Neural cell (in vitro differentiated cells): ENCODE data around the gene COL3A1. TPM values are rescaled to one million over a fixed set of nuclear protein-coding genes. Genes with fewer than 3 reads are reported as not detected.

ENCODE experiments used
- H2AFZ ChIP-seq: fragments of 200-600, 300-800 bp; sonication (generic), shearing (Covaris generic); 2 replicates; pipeline ENCODE4 v1.6.0; 2014; ENCODE audit warnings: low read depth, mild to moderate bottlenecking, antibody characterized with exemption, low read length, moderate library complexity
- H3F3A ChIP-seq: fragments of 200-600 bp; shearing (Covaris generic); 2 replicates; pipeline ENCODE4 v1.6.1; 2016; ENCODE audit warnings: mild to moderate bottlenecking, moderate library complexity, mixed read lengths, antibody characterized with exemption, low read length; ENCODE audit not compliant: insufficient read depth, poor library complexity, severe bottlenecking
- H3K27ac ChIP-seq: fragments of 200-600, 300-800 bp; sonication (generic), shearing (Covaris generic); 2 replicates; pipeline ENCODE4 v1.5.1; 2014; ENCODE audit warnings: mild to moderate bottlenecking, low read length, moderate library complexity
- H3K27me3 ChIP-seq: fragments of 300-800, 200-600 bp; sonication (generic), shearing (Covaris generic); 2 replicates; pipeline ENCODE4 v1.6.0; 2014; ENCODE audit warnings: mild to moderate bottlenecking, low read depth, low read length, moderate library complexity; ENCODE audit not compliant: insufficient read depth
- H3K36me3 ChIP-seq: fragments of 300-800, 200-600 bp; sonication (generic), shearing (Covaris generic); 2 replicates; pipeline ENCODE4 v1.5.1; 2014; ENCODE audit warnings: mild to moderate bottlenecking, antibody characterized with exemption, low read length, moderate library complexity; ENCODE audit not compliant: insufficient read depth
- H3K4me2 ChIP-seq: fragments of 300-800, 200-600 bp; sonication (generic), shearing (Covaris generic); 2 replicates; pipeline ENCODE4 v1.6.0; 2014; ENCODE audit warnings: mild to moderate bottlenecking, low read length
- H3K4me3 ChIP-seq: fragments of 300-800, 200-600 bp; sonication (generic), shearing (Covaris generic); 2 replicates; pipeline ENCODE4 v1.5.1; 2014; ENCODE audit warnings: mild to moderate bottlenecking, low read length, moderate library complexity
- H3K79me2 ChIP-seq: fragments of 200-600 bp; shearing (Covaris generic); replicated peaks from 2 replicates; pipeline ENCODE4 v1.6.0; 2014; ENCODE audit warnings: mild to moderate bottlenecking, low read length, moderate library complexity; ENCODE audit not compliant: insufficient read depth
- H3K9ac ChIP-seq: fragments of 300-800, 200-600 bp; sonication (generic), shearing (Covaris generic); 2 replicates; pipeline ENCODE4 v1.6.1; 2016; ENCODE audit warnings: mild to moderate bottlenecking, low read length, mixed read lengths
- H3K9me2 ChIP-seq: fragments of 200-600 bp; shearing (Covaris generic); 2 replicates; pipeline ENCODE4 v1.6.1; 2016; ENCODE audit warnings: mild to moderate bottlenecking, low read length, mixed read lengths; ENCODE audit not compliant: insufficient read depth
- H3K9me3 ChIP-seq: fragments of 200-600, 300-800 bp; sonication (generic), shearing (Covaris generic); 2 replicates; pipeline ENCODE4 v1.6.1; 2016; ENCODE audit warnings: mild to moderate bottlenecking, mixed run types, low read length, moderate library complexity, mixed read lengths
- H4K20me1 ChIP-seq: fragments of 200-600 bp; shearing (Covaris generic); 2 replicates; pipeline ENCODE4 v1.6.1; 2016; ENCODE audit warnings: mild to moderate bottlenecking, mixed run types; ENCODE audit not compliant: insufficient read depth
- CTCF ChIP-seq: fragments of 450-650 bp; IDR thresholded peaks from 2 replicates; pipeline ENCODE4 v1.5.1; 2014; ENCODE audit warnings: antibody characterized with exemption, mild to moderate bottlenecking, moderate library complexity; ENCODE audit not compliant: poor library complexity, severe bottlenecking
- EP300 ChIP-seq: fragments of 450-650 bp; conservative IDR thresholded peaks from 2 replicates; pipeline ENCODE4 v1.6.1; 2014; ENCODE audit warnings: antibody characterized with exemption, mild to moderate bottlenecking, moderate library complexity; ENCODE audit not compliant: poor library complexity, severe bottlenecking
- EZH2 ChIP-seq: fragments of 200-600, 300-800 bp; shearing (Covaris generic), sonication (generic); IDR thresholded peaks from 2 replicates; pipeline ENCODE4 v1.6.1; 2014; ENCODE audit warnings: antibody characterized with exemption, low read length, borderline replicate concordance, mild to moderate bottlenecking; ENCODE audit not compliant: insufficient read depth, poor library complexity, severe bottlenecking
- MXI1 ChIP-seq: fragments of 450-650 bp; conservative IDR thresholded peaks from 2 replicates; pipeline ENCODE4 v1.6.1; 2014; ENCODE audit warnings: antibody characterized with exemption, mild to moderate bottlenecking; ENCODE audit not compliant: poor library complexity, severe bottlenecking
- POLR2AphosphoS5 ChIP-seq: IDR thresholded peaks from 2 replicates; pipeline ENCODE4 v1.6.1; 2012
- RAD21 ChIP-seq: fragments of 450-650 bp; conservative IDR thresholded peaks from 2 replicates; pipeline ENCODE4 v1.6.1; 2014; ENCODE audit warnings: antibody characterized with exemption, mild to moderate bottlenecking, moderate library complexity
- REST ChIP-seq: IDR thresholded peaks from 2 replicates; pipeline ENCODE4 v1.6.1; 2012; ENCODE audit warnings: borderline replicate concordance
- SMC3 ChIP-seq: fragments of 450-650 bp; conservative IDR thresholded peaks from 2 replicates; pipeline ENCODE4 v1.6.1; 2014; ENCODE audit warnings: antibody characterized with exemption, mild to moderate bottlenecking, moderate library complexity; ENCODE audit not compliant: poor library complexity
- TAF1 ChIP-seq: IDR thresholded peaks from 2 replicates; pipeline ENCODE4 v1.6.1; 2012; ENCODE audit warnings: low read depth
- polyA plus RNA-seq: library from polyadenylated mRNA; depleted of rRNA; stranded (reverse); fragments of >200 nt; gene quantifications from 2 replicates; pipeline ENCODE4 v1.2.3, GENCODE V29; 2014

Gene COL3A1
- polyA plus RNA-seq, 1 donor from 2014 or later, result 1.3 TPM

- Histone ChIP-seq H3K27ac (no peak overlapping the region), H3K36me3 (no peaks in the 10 kb centered on the region), H3K9me2 (no peaks in the 10 kb centered on the region), H3K27me3 (no peaks in the 10 kb centered on the region), H3F3A (no peaks in the 10 kb centered on the region), H3K9me3 (no peaks in the 10 kb centered on the region), H3K9ac (no peak overlapping the region), H3K79me2 (no peaks in the 10 kb centered on the region), H2AFZ (no peak overlapping the region), H3K4me2 (no peak overlapping the region), H3K4me3 (no peak overlapping the region), H4K20me1 (no peaks in the 10 kb centered on the region)
- TF ChIP-seq CTCF (no peak), MXI1 (no peak), SMC3 (no peak), RAD21 (no peak), EP300 (no peak), TAF1 (no peak), REST (no peak), POLR2AphosphoS5 (no peak)
These were observed 39.7 kb downstream of the COL3A1 start for GRCh38 chr2:189013671-189014448.

DNA sequence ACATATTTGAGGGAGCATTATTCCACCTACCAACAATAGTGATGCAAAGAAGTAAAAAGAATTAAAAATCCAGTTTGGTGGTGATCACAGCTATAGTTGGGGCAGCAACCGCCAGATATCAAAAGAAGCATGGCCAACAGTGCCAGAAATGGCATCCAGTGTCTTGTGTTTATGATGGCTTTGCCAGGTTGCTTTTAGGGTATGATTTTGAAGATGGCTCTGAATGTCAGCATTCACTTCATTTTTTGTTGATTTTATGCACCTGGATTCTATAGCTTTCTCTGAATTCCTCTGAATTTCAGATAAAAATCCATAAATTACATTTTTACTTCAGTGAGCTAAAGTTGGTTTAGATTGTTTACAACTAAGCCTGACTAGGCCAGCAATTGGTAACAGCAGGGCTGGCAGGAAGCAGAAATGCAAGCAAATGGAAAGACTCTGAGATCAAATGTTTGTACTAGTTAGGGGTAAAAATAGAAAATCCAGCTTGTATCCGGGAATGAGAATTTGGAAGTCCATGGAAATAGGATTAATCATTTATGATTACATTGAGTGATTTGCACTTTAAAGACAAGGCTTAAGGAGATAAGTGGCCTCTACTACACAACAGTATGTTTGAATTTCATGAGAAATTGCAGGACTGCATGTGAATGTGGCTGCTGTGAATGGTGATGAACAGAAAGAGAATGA, 40.4 kb downstream of the COL3A1 start:
- Histone ChIP-seq H4K20me1 (no peaks in the 10 kb centered on the region), H3K4me3 (no peak overlapping the region), H3K9me3 (no peaks in the 10 kb centered on the region), H3K9me2 (no peaks in the 10 kb centered on the region), H3K27me3 (no peaks in the 10 kb centered on the region), H3K9ac (no peak overlapping the region), H3F3A (no peaks in the 10 kb centered on the region), H2AFZ (no peak overlapping the region), H3K36me3 (no peaks in the 10 kb centered on the region), H3K4me2 (no peak overlapping the region), H3K79me2 (no peaks in the 10 kb centered on the region), H3K27ac (no peak overlapping the region)
- TF ChIP-seq MXI1, result no peak
- no peak for TF ChIP-seq RAD21
- no peak for TF ChIP-seq EZH2
- no peak for TF ChIP-seq EP300
- no peak for TF ChIP-seq REST
- no peak for TF ChIP-seq CTCF
- no peak for TF ChIP-seq TAF1
